Inflammatory macrophage treated with lipopolysaccharide for 4 hours (primary cell): ENCODE results near the gene HTR2A.
"Not testable (repeated sequence)": the region's sequence is repeated elsewhere in the genome, so short reads cannot be mapped to it uniquely, and the experiment has no call there.

Experiments
- DNase-seq: peaks from one replicate; pipeline ENCODE4 v3.0.0-alpha.2; 2020

The HTR2A gene

GRCh38 chr13:46866150-46866549, 30.7 kb downstream of the HTR2A start:
- DNase-seq = peak; percentile 73

- peak; percentile 48 for DNase-seq
Measured at GRCh38 chr13:46864941-46865340, 31.9 kb downstream of the HTR2A start.

GRCh38 chr13:46861959-46862358, 34.9 kb downstream of the HTR2A start:
- no peak for DNase-seq

GRCh38 chr13:46860722-46861121, 36.1 kb downstream of the HTR2A start:
- no peak for DNase-seq

- no peak for DNase-seq
Measured at GRCh38 chr13:46858776-46859175, 38.1 kb downstream of the HTR2A start.

- DNase-seq = no peak
Measured at GRCh38 chr13:46858163-46858562, 38.7 kb downstream of the HTR2A start.

- no peak for DNase-seq
Measured at GRCh38 chr13:46855664-46856063, 41.2 kb downstream of the HTR2A start.

- peak; percentile 93 for DNase-seq
Measured at GRCh38 chr13:46855166-46855565, 41.7 kb downstream of the HTR2A start.

GRCh38 chr13:46852168-46852567, 44.7 kb downstream of the HTR2A start:
- no peak for DNase-seq

GRCh38 chr13:46850214-46850613, 46.6 kb downstream of the HTR2A start:
- peak; percentile 46 for DNase-seq

- no peak for DNase-seq
Measured at GRCh38 chr13:46846726-46847125, 50.1 kb downstream of the HTR2A start.

GRCh38 chr13:46845146-46845545, 51.7 kb downstream of the HTR2A start:
- no peak for DNase-seq

- no peak for DNase-seq
Measured at GRCh38 chr13:46844431-46844830, 52.4 kb downstream of the HTR2A start.

- no peak for DNase-seq
Measured at GRCh38 chr13:46839399-46839798, 57.5 kb downstream of the HTR2A start.

- DNase-seq = no peak
Measured at GRCh38 chr13:46834657-46835056, 62.2 kb downstream of the HTR2A start.

- peak; percentile 58 for DNase-seq
Measured at GRCh38 chr13:46831588-46832194, 65.2 kb downstream of the HTR2A start.

GRCh38 chr13:46830405-46831005, 66.3 kb downstream of the HTR2A start:
- no peak for DNase-seq

GRCh38 chr13:46822551-46822950, 74.3 kb downstream of the HTR2A start:
- DNase-seq = no peak

GRCh38 chr13:46817838-46818476, 78.9 kb downstream of the HTR2A start:
- DNase-seq = no peak

GRCh38 chr13:46817095-46817494, 79.8 kb downstream of the HTR2A start:
- peak; percentile 6 for DNase-seq

- DNase-seq = no peak
Measured at GRCh38 chr13:46816371-46816770, 80.5 kb downstream of the HTR2A start.

GRCh38 chr13:46812301-46812797, 84.5 kb downstream of the HTR2A start:
- DNase-seq = peak; percentile 9

- no peak for DNase-seq
Measured at GRCh38 chr13:46810440-46810839, 86.4 kb downstream of the HTR2A start.

GRCh38 chr13:46804921-46805320, 91.9 kb downstream of the HTR2A start:
- DNase-seq = not testable (repeated sequence)
